Osteocyte (in vitro differentiated cells): ENCODE results near the gene RPL10. TPM values are rescaled to one million over a fixed set of nuclear protein-coding genes. Genes with fewer than 3 reads are reported as not detected.

Source experiments
- DNase-seq: peaks from one replicate; pipeline ENCODE4 v3.0.0; 2021; ENCODE audit warnings: mixed read lengths; ENCODE audit not compliant: unreplicated experiment; ENCODE audit errors: extremely low spot score
- H3K27ac Mint-ChIP-seq: one replicate; pipeline ENCODE4 v1.8.0; 2021; ENCODE audit warnings: mild to moderate bottlenecking, mixed read lengths; ENCODE audit not compliant: unreplicated experiment
- H3K27me3 Mint-ChIP-seq: one replicate; pipeline ENCODE4 v1.8.0; 2021; ENCODE audit warnings: mixed read lengths; ENCODE audit not compliant: unreplicated experiment
- H3K36me3 Mint-ChIP-seq: one replicate; pipeline ENCODE4 v1.8.0; 2021; ENCODE audit warnings: mixed read lengths; ENCODE audit not compliant: unreplicated experiment
- H3K4me1 Mint-ChIP-seq: one replicate; pipeline ENCODE4 v1.8.0; 2021; ENCODE audit warnings: mixed read lengths; ENCODE audit not compliant: unreplicated experiment
- H3K4me3 Mint-ChIP-seq: one replicate; pipeline ENCODE4 v1.8.0; 2021; ENCODE audit warnings: mild to moderate bottlenecking, moderate library complexity, mixed read lengths; ENCODE audit not compliant: unreplicated experiment
- H3K9me3 Mint-ChIP-seq: one replicate; pipeline ENCODE4 v1.8.0; 2021; ENCODE audit warnings: mixed read lengths; ENCODE audit not compliant: unreplicated experiment
- total RNA-seq: library from RNA; stranded (reverse); gene quantifications from 2 replicates; pipeline ENCODE4 v1.2.1, GENCODE V29; 2021
- TF ChIP-seq, protein P1 (sequence below): fragments of 200-600 bp; sonication (generic); IDR thresholded peaks from 2 replicates; pipeline ENCODE4 v1.5.0; 2021; ENCODE audit warnings: antibody characterized with exemption, mild to moderate bottlenecking, moderate library complexity

The RPL10 gene
- total RNA-seq, 1 donor from 2014 or later = 2,857 TPM

DNA sequence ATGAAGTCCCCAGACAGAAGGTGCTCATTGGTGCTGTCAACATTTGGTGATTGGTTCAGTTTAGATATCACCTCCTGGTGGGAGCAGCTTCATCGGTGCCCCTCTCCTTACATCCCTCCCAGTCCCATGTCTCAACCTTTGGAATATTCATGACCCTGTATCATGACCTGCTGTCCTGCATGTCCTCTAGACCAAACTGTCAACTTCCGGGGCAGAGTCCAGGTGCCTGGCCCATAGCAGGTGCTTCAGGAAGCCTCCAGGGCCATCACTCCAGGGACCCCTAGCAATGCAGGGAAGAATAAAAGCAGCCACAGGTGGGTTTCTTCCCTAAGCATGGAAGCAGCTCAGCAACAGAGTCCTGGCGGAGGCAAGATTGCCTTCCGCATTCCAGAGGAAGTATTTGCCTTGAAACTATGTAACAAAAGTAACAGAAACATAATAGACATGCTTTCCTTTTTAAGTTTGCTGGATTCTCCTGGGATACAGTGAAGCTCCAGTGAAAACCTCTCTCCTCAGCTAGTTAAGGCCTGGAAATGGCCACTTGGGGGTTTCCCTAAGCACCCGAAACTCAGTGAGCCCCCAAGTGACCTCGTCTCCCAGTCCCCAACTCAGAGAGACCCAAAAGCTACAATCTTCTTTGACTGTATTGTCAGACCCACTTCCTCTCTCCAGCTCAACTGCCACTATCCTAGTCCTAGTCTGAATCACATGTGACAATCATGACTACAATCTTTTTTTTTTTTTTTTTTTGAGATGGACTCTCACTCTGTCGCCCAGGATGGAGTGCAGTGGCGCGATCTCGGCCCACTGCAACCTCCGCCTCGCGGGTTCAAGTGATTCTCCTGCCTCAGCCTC lies 29.0 kb downstream of the RPL10 start:
- no peaks in the 10 kb centered on the region for H3K27me3 Mint-ChIP-seq
- no peak for DNase-seq
- H3K4me1 Mint-ChIP-seq = peaks cover 20% of the 10 kb centered on the region
- peaks cover 4% of the 10 kb centered on the region for H3K9me3 Mint-ChIP-seq
- TF ChIP-seq, protein P1, sequence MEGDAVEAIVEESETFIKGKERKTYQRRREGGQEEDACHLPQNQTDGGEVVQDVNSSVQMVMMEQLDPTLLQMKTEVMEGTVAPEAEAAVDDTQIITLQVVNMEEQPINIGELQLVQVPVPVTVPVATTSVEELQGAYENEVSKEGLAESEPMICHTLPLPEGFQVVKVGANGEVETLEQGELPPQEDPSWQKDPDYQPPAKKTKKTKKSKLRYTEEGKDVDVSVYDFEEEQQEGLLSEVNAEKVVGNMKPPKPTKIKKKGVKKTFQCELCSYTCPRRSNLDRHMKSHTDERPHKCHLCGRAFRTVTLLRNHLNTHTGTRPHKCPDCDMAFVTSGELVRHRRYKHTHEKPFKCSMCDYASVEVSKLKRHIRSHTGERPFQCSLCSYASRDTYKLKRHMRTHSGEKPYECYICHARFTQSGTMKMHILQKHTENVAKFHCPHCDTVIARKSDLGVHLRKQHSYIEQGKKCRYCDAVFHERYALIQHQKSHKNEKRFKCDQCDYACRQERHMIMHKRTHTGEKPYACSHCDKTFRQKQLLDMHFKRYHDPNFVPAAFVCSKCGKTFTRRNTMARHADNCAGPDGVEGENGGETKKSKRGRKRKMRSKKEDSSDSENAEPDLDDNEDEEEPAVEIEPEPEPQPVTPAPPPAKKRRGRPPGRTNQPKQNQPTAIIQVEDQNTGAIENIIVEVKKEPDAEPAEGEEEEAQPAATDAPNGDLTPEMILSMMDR = no peak
- H3K27ac Mint-ChIP-seq = no peak overlapping the region
- no peaks in the 10 kb centered on the region for H3K36me3 Mint-ChIP-seq
- H3K4me3 Mint-ChIP-seq = peak overlapping the region; percentile 75

DNA sequence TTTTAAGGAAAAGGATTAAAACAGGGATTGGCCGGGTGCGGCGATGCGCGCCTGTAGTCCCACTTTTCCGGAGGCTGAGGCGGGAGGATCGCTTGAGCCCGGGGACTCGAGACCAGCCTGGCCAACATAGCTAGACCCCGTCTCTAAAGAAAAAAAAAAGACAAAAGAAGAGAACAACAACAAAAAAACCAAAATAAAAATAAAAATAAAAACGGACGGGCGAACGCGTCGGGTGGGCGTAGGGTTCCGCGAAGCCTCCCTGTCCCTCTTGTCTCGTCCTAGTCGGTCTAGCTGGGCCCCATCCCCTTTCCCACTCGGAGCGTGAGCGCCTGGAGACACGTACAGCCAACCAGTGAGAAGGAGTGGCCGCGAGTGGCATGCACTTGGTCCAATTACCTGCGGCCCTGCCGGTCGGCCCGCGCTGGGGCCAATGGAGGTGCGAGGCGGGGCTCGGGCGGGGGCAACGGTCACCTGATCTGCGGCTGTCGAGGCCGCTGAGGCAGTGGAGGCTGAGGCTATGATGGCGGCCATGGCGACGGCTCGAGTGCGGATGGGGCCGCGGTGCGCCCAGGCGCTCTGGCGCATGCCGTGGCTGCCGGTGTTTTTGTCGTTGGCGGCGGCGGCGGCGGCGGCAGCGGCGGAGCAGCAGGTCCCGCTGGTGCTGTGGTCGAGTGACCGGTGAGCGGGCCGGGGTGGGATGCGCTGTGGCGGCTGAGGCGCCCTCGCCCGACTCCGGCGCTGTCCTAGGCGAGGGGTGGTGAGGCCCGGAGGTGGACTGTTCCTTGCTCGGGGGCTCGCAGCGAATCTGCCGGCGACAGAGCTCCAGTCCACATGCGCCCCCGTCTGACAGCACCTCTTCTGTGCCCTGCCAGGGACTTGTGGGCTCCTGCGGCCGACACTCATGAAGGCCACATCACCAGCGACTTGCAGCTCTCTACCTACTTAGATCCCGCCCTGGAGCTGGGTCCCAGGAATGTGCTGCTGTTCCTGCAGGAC lies 30.3 kb downstream of the RPL10 start, which contains the start of gene ATP6AP1:
Gene ATP6AP1, plus strand, starts transcription at position 502 of the 996 bp plus-strand sequence. Its CDS starts 16 bp downstream, at position 518.
- Mint-ChIP-seq H3K27ac (peak within 1 kb of the TSS; percentile 76), H3K36me3 (no peaks in the 10 kb centered on the region), H3K27me3 (no peaks in the 10 kb centered on the region), H3K4me3 (peak within 1 kb of the TSS; percentile 75), H3K9me3 (peaks cover 4% of the 10 kb centered on the region), H3K4me1 (peaks cover 20% of the 10 kb centered on the region)
- TF ChIP-seq, protein P1 = no peak
- peak; percentile 97 for DNase-seq

DNA sequence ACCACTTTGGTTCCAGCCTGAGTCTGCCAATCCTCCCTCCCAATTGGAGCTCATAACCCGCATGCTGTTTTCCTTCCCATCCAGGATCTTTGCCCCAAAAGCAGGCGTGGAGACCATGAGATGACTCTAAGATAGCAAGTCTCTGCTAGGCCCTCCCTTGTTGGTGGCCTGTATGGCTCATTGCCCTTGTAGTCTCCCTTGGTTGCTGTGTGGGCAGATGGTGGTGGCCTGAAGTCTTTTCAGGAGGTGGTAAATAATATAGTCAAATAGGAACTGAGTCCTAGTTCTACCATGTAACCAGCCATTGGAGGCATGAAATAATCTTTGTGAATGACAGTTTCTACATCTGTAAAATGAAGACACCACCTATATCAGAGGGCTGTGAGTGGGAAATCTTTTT lies 31.5 kb downstream of the RPL10 start:
- Mint-ChIP-seq H3K9me3 (peaks cover 4% of the 10 kb centered on the region), H3K4me1 (peaks cover 20% of the 10 kb centered on the region), H3K27ac (peak overlapping the region; percentile 14), H3K27me3 (no peaks in the 10 kb centered on the region), H3K4me3 (peak overlapping the region; percentile 75), H3K36me3 (no peaks in the 10 kb centered on the region)
- TF ChIP-seq, protein P1 = no peak
- DNase-seq = no peak

DNA sequence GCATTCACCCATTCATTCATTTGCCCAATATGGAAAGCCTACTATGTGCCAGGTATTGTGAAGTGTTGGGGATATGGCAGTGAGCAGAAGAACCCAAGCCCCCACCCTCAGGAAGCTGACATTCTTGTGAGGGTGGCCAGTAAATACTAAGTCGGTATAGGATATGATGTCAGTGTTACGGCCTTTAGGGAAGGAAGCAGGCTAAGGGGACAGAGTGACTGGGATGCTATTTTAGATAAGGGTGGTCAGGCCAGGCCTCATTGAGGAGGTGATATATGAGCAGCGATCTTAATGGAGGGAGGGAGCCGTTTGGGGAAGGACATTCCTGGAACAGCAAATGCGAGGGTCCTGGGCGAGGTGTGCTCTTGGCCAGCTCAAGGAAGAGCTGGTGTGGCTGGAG lies 32.3 kb downstream of the RPL10 start:
- Mint-ChIP-seq H3K36me3 (no peaks in the 10 kb centered on the region), H3K27me3 (no peaks in the 10 kb centered on the region), H3K27ac (no peak overlapping the region), H3K9me3 (peaks cover 4% of the 10 kb centered on the region), H3K4me3 (no peak overlapping the region), H3K4me1 (peaks cover 20% of the 10 kb centered on the region)
- DNase-seq = no peak
- TF ChIP-seq, protein P1 = no peak
